SH-SY5Y (cell line): ENCODE data around the gene TOP1.

Experiments
- GATA2 ChIP-seq: IDR thresholded peaks from 2 replicates; pipeline ENCODE4 v1.6.1; 2011; ENCODE audit warnings: mild to moderate bottlenecking, low read depth, low read length
- GATA3 ChIP-seq: IDR thresholded peaks from 2 replicates; pipeline ENCODE4 v1.6.1; 2011; ENCODE audit warnings: low read depth, mild to moderate bottlenecking, low read length, moderate library complexity

GRCh38 chr20:41143354-41143753, 114.7 kb downstream of the TOP1 start:
- no peak for TF ChIP-seq GATA2
- TF ChIP-seq GATA3: no peak
